GM10266 (cell line): ENCODE results near the gene ELAPOR1.

ENCODE experiments used
- DNase-seq: peaks from one replicate; pipeline ENCODE4 v3.0.0; 2012; ENCODE audit errors: extremely low spot score
- CTCF ChIP-seq: IDR thresholded peaks from 2 replicates; pipeline ENCODE4 v1.5.1; 2012; ENCODE audit warnings: mild to moderate bottlenecking, low read depth; ENCODE audit not compliant: control insufficient read depth, insufficient read depth; ENCODE audit errors: missing control alignments

The ELAPOR1 gene

GRCh38 chr1:109112056-109112651, 1.8 kb upstream of the ELAPOR1 start:
- peak; percentile 62 for DNase-seq
- TF ChIP-seq CTCF: peak; percentile 56

GRCh38 chr1:109112652-109113285, 1.1 kb upstream of the ELAPOR1 start:
- TF ChIP-seq CTCF: peak; percentile 94
- peak; percentile 86 for DNase-seq

- DNase-seq: no peak
- no peak for TF ChIP-seq CTCF
Measured at GRCh38 chr1:109114342-109114674, 393 bp downstream of the ELAPOR1 start.

- TF ChIP-seq CTCF: no peak
- DNase-seq: no peak
Measured at GRCh38 chr1:109115685-109116084, 1.8 kb downstream of the ELAPOR1 start.

GRCh38 chr1:109116286-109116685, 2.4 kb downstream of the ELAPOR1 start:
- no peak for DNase-seq
- TF ChIP-seq CTCF: no peak

GRCh38 chr1:109118089-109118488, 4.2 kb downstream of the ELAPOR1 start:
- no peak for DNase-seq
- TF ChIP-seq CTCF: no peak

- no peak for TF ChIP-seq CTCF
Measured at GRCh38 chr1:109120356-109120755, 6.4 kb downstream of the ELAPOR1 start.

More at GRCh38 chr1:109120356-109120755, 6.4 kb downstream of the ELAPOR1 start:
- DNase-seq: no peak
